ENCODE results near the gene TSC22D2.
"Not testable (repeated sequence)": the region's sequence is repeated elsewhere in the genome, so short reads cannot be mapped to it uniquely, and the experiment has no call there.

The TSC22D2 gene

DNA sequence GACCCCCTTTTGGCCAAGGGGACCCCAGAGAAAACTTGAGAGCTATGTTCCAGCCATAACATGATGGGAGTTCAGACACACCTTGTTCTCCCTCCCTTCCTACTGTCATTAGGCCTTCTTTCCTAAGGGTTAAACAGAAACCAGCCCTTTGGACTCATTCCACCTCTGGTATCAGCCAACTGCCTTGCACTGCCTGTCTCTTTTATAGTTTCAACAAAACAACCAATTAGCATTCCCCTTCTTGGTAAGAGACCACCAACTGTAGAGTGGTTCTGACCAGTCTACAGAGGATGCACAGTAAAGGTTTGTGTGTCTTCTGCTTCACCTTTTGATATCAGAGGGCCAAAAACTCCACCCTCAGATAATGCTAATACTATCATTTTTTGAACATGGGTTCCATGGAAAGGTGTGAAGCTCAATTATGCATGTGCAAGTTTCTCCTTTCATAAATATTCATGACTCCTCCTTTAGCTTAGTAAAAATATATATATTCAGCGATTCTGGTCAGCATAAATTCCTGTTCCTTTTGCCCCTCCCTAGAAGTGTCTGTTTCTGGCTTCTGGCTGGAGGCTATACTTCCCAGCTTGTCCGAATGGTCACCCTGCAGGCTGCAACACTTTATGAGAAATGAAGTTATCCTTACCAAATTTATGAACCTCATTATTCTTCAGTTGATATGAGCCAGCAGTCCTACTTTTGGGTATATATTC lies 82.3 kb downstream of the TSC22D2 start:
- no peak for DNase-seq

- DNase-seq = peak; percentile 8 to 20
Observed at GRCh38 chr3:150494411-150494977, 86.4 kb downstream of the TSC22D2 start.

DNA sequence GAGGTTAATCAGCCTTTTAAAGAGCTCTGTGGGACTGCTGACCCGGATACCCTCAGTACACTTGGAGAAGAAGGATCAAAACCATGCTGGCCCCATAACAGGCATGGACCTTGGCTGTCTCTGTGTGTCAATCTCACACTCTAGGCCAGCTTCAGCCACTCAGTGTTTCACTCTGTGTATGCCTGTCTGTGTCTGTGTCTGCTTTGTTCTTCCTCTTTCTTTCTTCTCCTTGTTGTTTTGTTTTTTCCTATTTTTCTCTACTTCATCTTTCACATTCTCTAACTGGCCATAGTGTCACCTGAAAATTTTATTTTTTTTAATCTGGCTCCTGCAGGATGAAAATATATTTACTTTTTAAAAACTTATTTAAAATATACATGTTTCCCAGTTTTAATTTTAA lies 87.1 kb downstream of the TSC22D2 start:
- peak; percentile 9 to 35 for DNase-seq

GRCh38 chr3:150495563-150496168 lies 87.6 kb downstream of the TSC22D2 start:
- peak; percentile 31 to 83 for DNase-seq

DNA sequence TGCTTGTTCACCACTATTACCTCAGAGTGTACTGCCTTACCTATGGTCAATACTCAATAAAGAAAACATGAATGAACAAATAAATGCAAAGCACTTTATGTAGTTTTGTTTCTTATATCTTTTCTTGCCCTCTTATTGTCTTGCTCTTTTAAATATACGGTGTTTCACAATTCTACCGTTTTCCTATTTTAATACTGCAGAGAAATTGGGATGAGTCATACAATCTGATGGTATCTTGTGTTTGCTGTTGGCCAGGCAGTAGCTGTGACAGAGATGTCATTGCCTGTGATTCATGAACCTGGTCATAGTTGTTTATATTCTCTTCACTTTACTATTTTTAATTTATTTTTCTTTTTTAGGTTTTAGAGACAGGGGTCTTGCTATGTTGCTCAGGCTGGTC lies 89.9 kb downstream of the TSC22D2 start:
- peak in 1 of 2 donors; percentile 28 for DNase-seq

GRCh38 chr3:150500960-150501359 lies 92.9 kb downstream of the TSC22D2 start:
- DNase-seq = not testable (repeated sequence)

DNA sequence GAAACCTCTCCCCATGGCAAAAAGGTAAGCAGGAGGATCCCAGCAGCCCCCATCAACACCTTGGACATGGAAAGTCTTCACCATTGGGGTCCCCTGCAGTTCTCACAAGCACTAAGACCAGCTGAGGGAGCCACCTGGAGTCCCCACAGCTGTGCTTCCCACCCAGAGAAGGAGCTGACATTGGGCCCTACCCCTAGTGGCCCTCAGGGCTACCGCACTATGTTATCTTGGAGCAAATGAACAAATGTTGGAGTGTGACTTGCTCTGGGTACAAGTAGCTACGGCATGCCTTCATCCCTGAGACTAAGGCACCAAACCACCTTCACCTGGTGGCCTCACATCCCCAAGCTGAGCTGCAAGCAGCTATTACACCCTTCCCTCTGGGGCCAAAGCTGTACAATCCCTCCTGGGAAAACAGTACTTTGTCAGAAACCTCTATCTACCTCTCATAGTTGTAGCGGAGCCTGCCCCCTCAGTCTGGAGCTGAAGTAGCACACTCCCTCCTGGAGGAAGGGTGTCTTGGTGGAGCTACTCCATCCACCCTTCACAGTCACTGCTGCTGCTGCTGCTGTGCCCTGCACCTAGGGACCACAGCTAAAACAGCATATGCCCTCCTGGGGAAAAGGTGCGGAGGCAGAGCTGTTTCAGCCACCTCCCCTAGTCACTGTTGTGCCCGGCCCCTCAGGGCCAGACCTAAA lies 95.5 kb downstream of the TSC22D2 start:
- DNase-seq = no peak

DNA sequence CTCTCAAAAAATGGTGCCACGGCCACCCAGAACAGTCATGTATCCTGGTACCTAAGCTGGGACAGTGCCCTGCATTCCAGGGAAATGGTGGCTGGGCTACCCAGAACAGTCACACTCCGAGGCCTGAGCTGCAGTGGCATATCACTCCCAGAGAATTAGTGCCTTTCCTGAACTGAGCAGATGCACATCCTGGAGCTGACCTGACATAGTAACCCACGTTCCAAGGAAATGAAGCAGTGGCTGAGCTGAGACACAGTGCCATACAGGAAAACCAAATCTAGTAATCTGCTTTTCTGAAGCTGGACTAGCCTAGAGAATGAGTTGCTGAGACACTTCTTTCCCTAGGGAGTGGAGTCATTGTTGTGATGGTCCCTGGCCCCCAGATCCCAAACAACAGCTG lies 96.4 kb downstream of the TSC22D2 start:
- no peak for DNase-seq

- DNase-seq = no peak
Observed at GRCh38 chr3:150508401-150508800, 100.3 kb downstream of the TSC22D2 start.

DNA sequence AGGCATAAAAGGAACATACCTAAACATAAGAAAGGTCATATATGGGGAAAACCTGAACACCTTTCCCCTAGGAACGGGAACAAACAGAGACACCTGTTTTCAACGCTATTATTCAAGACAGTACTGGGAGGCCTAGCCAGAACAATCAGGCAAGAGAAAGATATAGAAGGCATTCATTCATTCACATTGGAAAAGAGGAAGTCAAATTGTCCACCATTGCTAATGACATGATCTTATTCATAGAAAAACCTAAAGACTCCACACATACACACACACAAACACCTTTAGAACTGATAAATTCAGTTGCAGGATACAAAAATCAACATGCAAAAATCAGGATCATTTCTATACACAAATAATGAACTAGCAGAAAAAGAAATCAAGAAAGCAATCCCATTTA lies 101.7 kb downstream of the TSC22D2 start:
- no peak for DNase-seq

DNA sequence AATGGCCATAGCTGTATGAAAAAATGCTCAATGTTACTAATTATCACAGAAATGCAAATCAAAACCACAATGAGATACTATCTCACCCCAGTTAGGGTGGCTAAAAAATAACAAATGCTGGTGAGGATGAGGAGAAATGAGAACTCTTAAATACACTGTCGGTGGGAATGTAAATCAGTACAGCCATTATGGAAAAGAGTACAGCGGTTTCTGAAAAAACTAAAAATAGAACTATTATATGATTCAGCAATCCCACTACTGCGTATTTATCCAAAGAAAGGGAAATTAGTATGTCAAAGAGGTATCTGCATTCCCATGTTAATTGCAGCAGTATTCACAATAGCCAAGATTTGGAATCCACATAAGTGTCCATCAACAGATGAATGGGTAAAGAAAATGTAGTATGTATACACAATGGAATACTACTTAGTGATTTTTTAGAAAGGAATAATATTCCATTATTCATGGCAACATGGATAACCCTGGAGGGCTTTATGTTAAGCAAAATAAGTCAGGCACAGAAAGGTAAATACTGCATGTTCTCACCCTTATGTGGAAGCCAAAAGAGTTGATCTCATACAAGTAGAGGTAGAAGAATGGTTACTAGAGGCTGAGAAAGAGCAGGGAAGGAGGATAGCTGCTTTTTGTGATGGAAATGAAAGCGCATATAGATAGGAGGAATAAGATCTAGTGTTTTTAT lies 103.2 kb downstream of the TSC22D2 start:
- no peak for DNase-seq

DNA sequence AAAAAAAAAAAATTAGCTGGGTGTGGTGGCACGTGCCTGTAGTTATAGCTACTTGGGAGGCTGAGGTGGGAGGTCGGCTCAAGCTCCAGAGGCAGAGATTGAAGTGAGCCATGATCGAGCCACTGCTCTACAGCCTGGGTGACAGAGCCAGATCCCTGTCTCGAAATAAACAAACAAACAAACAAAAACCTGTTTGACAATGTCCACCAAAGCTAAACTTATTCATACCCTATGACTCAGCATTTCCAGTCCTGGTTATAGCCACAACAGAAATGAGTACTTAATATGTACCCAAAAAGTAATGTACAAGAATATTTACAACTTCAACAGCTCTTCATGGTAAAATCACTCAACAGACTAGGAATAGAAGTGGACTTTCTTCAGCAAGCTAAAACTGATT lies 107.1 kb downstream of the TSC22D2 start:
- no peak for DNase-seq
